H9 (cell line): ENCODE results near the gene FOXI1. TPM values are rescaled to one million over a fixed set of nuclear protein-coding genes. Genes with fewer than 3 reads are reported as not detected.

Experiments
- DNase-seq: peaks from one replicate; pipeline ENCODE4 v3.0.0-alpha.2; 2017
- H2AFZ ChIP-seq: one replicate; pipeline ENCODE4 v1.6.1; 2013; ENCODE audit warnings: mild to moderate bottlenecking, low read length, control low read depth, moderate library complexity
- H2AK5ac ChIP-seq: 2 replicates; pipeline ENCODE4 v1.6.1; 2013; ENCODE audit warnings: low read length, control low read depth, mixed read lengths; ENCODE audit not compliant: insufficient read length
- H2BK120ac ChIP-seq: one replicate; pipeline ENCODE4 v1.6.1; 2013; ENCODE audit warnings: low read depth, mild to moderate bottlenecking, low read length, control low read depth, inconsistent platforms; ENCODE audit not compliant: poor library complexity, severe bottlenecking
- H2BK12ac ChIP-seq: 2 replicates; pipeline ENCODE4 v1.6.1; 2013; ENCODE audit warnings: low read length, control low read depth, mixed read lengths, low read depth; ENCODE audit not compliant: insufficient read length
- H2BK15ac ChIP-seq: 2 replicates; pipeline ENCODE4 v1.6.1; 2013; ENCODE audit warnings: low read depth, low read length, control low read depth
- H2BK20ac ChIP-seq: one replicate; pipeline ENCODE4 v1.6.1; 2013; ENCODE audit warnings: low read depth, mild to moderate bottlenecking, low read length, control low read depth, inconsistent platforms; ENCODE audit not compliant: poor library complexity, severe bottlenecking
- H2BK5ac ChIP-seq: 2 replicates; pipeline ENCODE4 v1.6.1; 2013; ENCODE audit warnings: low read length, control low read depth, mixed read lengths; ENCODE audit not compliant: insufficient read length
- H3K14ac ChIP-seq: 2 replicates; pipeline ENCODE4 v1.6.1; 2013; ENCODE audit warnings: low read length, control low read depth; ENCODE audit not compliant: insufficient read depth
- H3K18ac ChIP-seq: 2 replicates; pipeline ENCODE4 v1.6.1; 2013; ENCODE audit warnings: low read depth, mild to moderate bottlenecking, mixed read lengths, low read length, control low read depth; ENCODE audit not compliant: insufficient read length
- H3K23ac ChIP-seq: 2 replicates; pipeline ENCODE4 v1.6.1; 2013; ENCODE audit warnings: low read length, control low read depth, mixed read lengths, low read depth; ENCODE audit not compliant: insufficient read length
- H3K23me2 ChIP-seq: 2 replicates; pipeline ENCODE4 v1.6.1; 2013; ENCODE audit warnings: low read depth, mild to moderate bottlenecking, mixed read lengths, low read length, control low read depth; ENCODE audit not compliant: insufficient read length, poor library complexity, severe bottlenecking
- H3K27ac ChIP-seq: 2 replicates; pipeline ENCODE4 v1.5.1; 2013; ENCODE audit warnings: low read length, control low read depth, mixed read lengths, low read depth; ENCODE audit not compliant: insufficient read length
- H3K27me3 ChIP-seq: 2 replicates; pipeline ENCODE4 v1.6.1; 2013; ENCODE audit warnings: low read length, control low read depth, inconsistent platforms; ENCODE audit not compliant: insufficient read depth
- H3K4ac ChIP-seq: 2 replicates; pipeline ENCODE4 v1.6.1; 2013; ENCODE audit warnings: low read depth, mild to moderate bottlenecking, control low read depth, inconsistent platforms, low read length, moderate library complexity
- H3K4me1 ChIP-seq: 2 replicates; pipeline ENCODE4 v1.6.1; 2013; ENCODE audit warnings: low read length, control low read depth, inconsistent platforms; ENCODE audit not compliant: insufficient read depth
- H3K4me2 ChIP-seq: 2 replicates; pipeline ENCODE4 v1.6.1; 2013; ENCODE audit warnings: low read length, control low read depth, mixed read lengths; ENCODE audit not compliant: insufficient read length, insufficient read depth
- H3K56ac ChIP-seq: 2 replicates; pipeline ENCODE4 v1.6.1; 2013; ENCODE audit warnings: low read depth, mild to moderate bottlenecking, mixed read lengths, low read length, control low read depth; ENCODE audit not compliant: insufficient read length
- H3K79me1 ChIP-seq: 2 replicates; pipeline ENCODE4 v1.6.1; 2013; ENCODE audit warnings: low read depth, mild to moderate bottlenecking, moderate library complexity, low read length, control low read depth, inconsistent platforms; ENCODE audit not compliant: insufficient read depth, poor library complexity, severe bottlenecking
- H3K79me2 ChIP-seq: 2 replicates; pipeline ENCODE4 v1.6.1; 2013; ENCODE audit warnings: low read length, control low read depth, inconsistent platforms; ENCODE audit not compliant: insufficient read depth
- H3K9ac ChIP-seq: 2 replicates; pipeline ENCODE4 v1.6.1; 2013; ENCODE audit warnings: low read length, control low read depth, mixed read lengths; ENCODE audit not compliant: insufficient read length; ENCODE audit errors: extremely low read depth
- H3K9me3 ChIP-seq: one replicate; pipeline ENCODE4 v1.6.1; 2013; ENCODE audit warnings: low read depth, low read length, inconsistent platforms; ENCODE audit not compliant: control insufficient read depth
- H3T11ph ChIP-seq: one replicate; pipeline ENCODE4 v1.6.1; 2013; ENCODE audit warnings: mild to moderate bottlenecking, low read length, control low read depth, inconsistent platforms
- H4K20me1 ChIP-seq: one replicate; pipeline ENCODE4 v1.6.1; 2013; ENCODE audit not compliant: control insufficient read depth, insufficient read length, insufficient read depth
- H4K5ac ChIP-seq: 2 replicates; pipeline ENCODE4 v1.6.1; 2013; ENCODE audit warnings: low read depth, mild to moderate bottlenecking, mixed read lengths, low read length, control low read depth; ENCODE audit not compliant: insufficient read length
- H4K8ac ChIP-seq: replicated peaks from 2 replicates; pipeline ENCODE4 v1.6.1; 2013; ENCODE audit warnings: low read length, control low read depth, mixed read lengths, low read depth; ENCODE audit not compliant: insufficient read length
- H4K91ac ChIP-seq: 2 replicates; pipeline ENCODE4 v1.6.1; 2013; ENCODE audit warnings: low read depth, mild to moderate bottlenecking, moderate library complexity, mixed read lengths, low read length, control low read depth; ENCODE audit not compliant: insufficient read length
- H3K27ac Mint-ChIP-seq, 3 experiments: 2 replicates in 2 of 3; 3 replicates in 1 of 3; pipeline ENCODE4 v1.8.0; 2020 to 2021; ENCODE audit warnings: mixed read lengths in 3 of 3, mild to moderate bottlenecking in 1 of 3, moderate library complexity in 1 of 3
- H3K27me3 Mint-ChIP-seq: 2 replicates; pipeline ENCODE4 v1.8.0; 2021; ENCODE audit warnings: low read depth, mild to moderate bottlenecking, moderate library complexity, mixed read lengths
- H3K36me3 Mint-ChIP-seq, 3 experiments: 2 replicates in 2 of 3; 3 replicates in 1 of 3; pipeline ENCODE4 v1.8.0; 2020 to 2021; ENCODE audit warnings: low read depth in 3 of 3, mixed read lengths in 3 of 3; ENCODE audit not compliant: insufficient read depth in 1 of 3
- H3K4me1 Mint-ChIP-seq, 2 experiments: 2 replicates each; pipeline ENCODE4 v1.8.0; 2020; ENCODE audit warnings: mixed read lengths in 2 of 2
- H3K4me3 Mint-ChIP-seq, 2 experiments: 2 replicates in 1 of 2; 3 replicates in 1 of 2; pipeline ENCODE4 v1.8.0; 2020 to 2021; ENCODE audit warnings: mild to moderate bottlenecking in 2 of 2, mixed read lengths in 2 of 2, moderate library complexity in 1 of 2
- H3K9me3 Mint-ChIP-seq, 2 experiments: 2 replicates in 1 of 2; 3 replicates in 1 of 2; pipeline ENCODE4 v1.8.0; 2020; ENCODE audit warnings: mild to moderate bottlenecking in 2 of 2, mixed read lengths in 2 of 2, moderate library complexity in 1 of 2
- total RNA-seq: library from RNA; stranded (reverse); gene quantifications from 2 replicates; pipeline ENCODE4 v1.2.1, GENCODE V29; 2021
- TF ChIP-seq, protein P1 (sequence below): fragments of 200-600 bp; sonication (generic); conservative IDR thresholded peaks from 3 replicates; pipeline ENCODE4 v1.8.0; 2021; ENCODE audit warnings: antibody characterized with exemption, mild to moderate bottlenecking

FOXI1 gene
- total RNA-seq, 1 experiment from 2014 or later, result not detected

DNA sequence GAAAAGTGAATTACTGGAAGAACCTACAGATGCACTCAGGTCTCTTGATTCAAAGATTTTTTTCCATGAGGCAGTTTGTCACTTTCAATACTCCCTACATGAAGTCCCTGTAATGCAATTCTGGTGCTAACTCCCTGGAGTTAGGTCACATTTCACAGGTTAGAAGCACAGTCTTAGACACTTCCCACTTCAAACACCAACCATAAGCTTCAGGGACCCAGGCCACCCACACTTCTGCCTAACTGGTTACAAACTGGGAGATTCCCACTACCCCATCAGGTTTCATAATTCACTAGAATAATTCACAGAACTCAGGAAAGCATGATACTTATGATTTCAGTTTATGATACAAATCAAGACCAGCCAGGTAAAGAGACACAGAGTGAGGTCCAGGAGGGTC, 29.0 kb upstream of the FOXI1 start:
- no peak overlapping the region for H4K8ac ChIP-seq
- H3T11ph ChIP-seq, result no peak overlapping the region
- H3K27ac ChIP-seq, result no peak overlapping the region
- H3K18ac ChIP-seq, result no peak overlapping the region
- H2BK120ac ChIP-seq, result no peak overlapping the region
- Mint-ChIP-seq H3K36me3 (no peaks in the 10 kb centered on the region), H3K4me1 (peaks cover 0 to 4% of the 10 kb centered on the region in 2 experiments; a peak in 1 of 4 replicates), H3K27me3 (peaks cover 7% of the 10 kb centered on the region), H3K4me3 (no peak overlapping the region), H3K27ac (no peak overlapping the region), H3K9me3 (no peaks in the 10 kb centered on the region)
- H3K4me1 ChIP-seq, result no peaks in the 10 kb centered on the region
- no peak overlapping the region for H3K4ac ChIP-seq
- no peak overlapping the region for H2BK15ac ChIP-seq
- no peaks in the 10 kb centered on the region for H3K79me2 ChIP-seq
- H4K20me1 ChIP-seq, result no peaks in the 10 kb centered on the region
- H3K23ac ChIP-seq, result no peak overlapping the region
- no peak overlapping the region for H2AFZ ChIP-seq
- no peak overlapping the region for H3K4me2 ChIP-seq
- no peak overlapping the region for H2BK20ac ChIP-seq
- no peaks in the 10 kb centered on the region for H3K27me3 ChIP-seq
- no peak overlapping the region for H2BK12ac ChIP-seq
- H4K5ac ChIP-seq, result no peak overlapping the region
- H3K9me3 ChIP-seq, result no peaks in the 10 kb centered on the region
- no peak overlapping the region for H3K56ac ChIP-seq
- no peak overlapping the region for H3K9ac ChIP-seq
- no peak overlapping the region for H2BK5ac ChIP-seq
- TF ChIP-seq, protein P1, sequence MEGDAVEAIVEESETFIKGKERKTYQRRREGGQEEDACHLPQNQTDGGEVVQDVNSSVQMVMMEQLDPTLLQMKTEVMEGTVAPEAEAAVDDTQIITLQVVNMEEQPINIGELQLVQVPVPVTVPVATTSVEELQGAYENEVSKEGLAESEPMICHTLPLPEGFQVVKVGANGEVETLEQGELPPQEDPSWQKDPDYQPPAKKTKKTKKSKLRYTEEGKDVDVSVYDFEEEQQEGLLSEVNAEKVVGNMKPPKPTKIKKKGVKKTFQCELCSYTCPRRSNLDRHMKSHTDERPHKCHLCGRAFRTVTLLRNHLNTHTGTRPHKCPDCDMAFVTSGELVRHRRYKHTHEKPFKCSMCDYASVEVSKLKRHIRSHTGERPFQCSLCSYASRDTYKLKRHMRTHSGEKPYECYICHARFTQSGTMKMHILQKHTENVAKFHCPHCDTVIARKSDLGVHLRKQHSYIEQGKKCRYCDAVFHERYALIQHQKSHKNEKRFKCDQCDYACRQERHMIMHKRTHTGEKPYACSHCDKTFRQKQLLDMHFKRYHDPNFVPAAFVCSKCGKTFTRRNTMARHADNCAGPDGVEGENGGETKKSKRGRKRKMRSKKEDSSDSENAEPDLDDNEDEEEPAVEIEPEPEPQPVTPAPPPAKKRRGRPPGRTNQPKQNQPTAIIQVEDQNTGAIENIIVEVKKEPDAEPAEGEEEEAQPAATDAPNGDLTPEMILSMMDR, result no peak
- H4K91ac ChIP-seq, result no peak overlapping the region
- H3K23me2 ChIP-seq, result no peaks in the 10 kb centered on the region
- no peak overlapping the region for H3K14ac ChIP-seq
- DNase-seq, result no peak
- H3K79me1 ChIP-seq, result no peaks in the 10 kb centered on the region
- no peak overlapping the region for H2AK5ac ChIP-seq
